Prostate gland (tissue), 2 donors: ENCODE measurements around the gene ARL15. TPM values are rescaled to one million over a fixed set of nuclear protein-coding genes. Genes with fewer than 3 reads are reported as not detected.
A peak's percentile ranks its signal among the peaks of the same experiment; 100 is the strongest.

Experiments used
- DNase-seq: peaks from one replicate; pipeline ENCODE4 v3.0.0-alpha.2; 2019; ENCODE audit warnings: low spot score
- H3K27ac ChIP-seq, 2 donors: fragments of 200-600 bp; sonication (generic); 2 replicates each; pipeline ENCODE4 v1.5.1; 2017 to 2019
- H3K27me3 ChIP-seq: fragments of 200-600 bp; sonication (generic); replicated peaks from 2 replicates; pipeline ENCODE4 v1.5.1; 2019; ENCODE audit not compliant: insufficient read depth
- H3K36me3 ChIP-seq, 2 donors: fragments of 200-600 bp; sonication (generic); 1 replicate in 1 of 2; 2 replicates in 1 of 2; pipeline versions ENCODE4 v1.5.1 to v1.8.1; 2017 to 2019
- H3K4me1 ChIP-seq: fragments of 200-600 bp; sonication (generic); replicated peaks from 2 replicates; pipeline ENCODE4 v1.5.1; 2019
- H3K4me3 ChIP-seq, 2 donors: fragments of 200-600 bp; sonication (generic); 2 replicates each; pipeline ENCODE4 v1.5.1; 2017 to 2019
- H3K9me3 ChIP-seq: fragments of 200-600 bp; sonication (generic); 2 replicates; pipeline ENCODE4 v1.5.1; 2017
- CTCF ChIP-seq, 4 experiments: fragments of 200-600 bp in 2 of 4; fragments of 450-650 bp in 2 of 4; sonication (generic) in 2 of 4; IDR thresholded peaks; 1 replicate in 3 of 4; 2 replicates in 1 of 4; pipeline ENCODE4 v1.5.1; 2016 to 2019; ENCODE audit warnings: antibody characterized with exemption in 4 of 4, mild to moderate bottlenecking in 2 of 4, moderate library complexity in 2 of 4
- POLR2A ChIP-seq: fragments of 450-650 bp; IDR thresholded peaks from one replicate; pipeline ENCODE4 v1.6.1; 2016; ENCODE audit warnings: antibody characterized with exemption, mild to moderate bottlenecking
- POLR2AphosphoS5 ChIP-seq: sonication (generic); formaldehyde crosslinking; IDR thresholded peaks from one replicate; pipeline ENCODE4 v1.6.1; 2017; ENCODE audit warnings: antibody characterized with exemption
- WGBS: methylation state at CpG from one replicate; pipeline ENCODE4 v1.1.5; 2018; 5-methylcytosine and 5-hydroxymethylcytosine counted together
- intact Hi-C: fragments of 100-400 bp; cut with DNase I; formaldehyde crosslinking; loops from one replicate; pipeline ENCODE4 v1.14.2; 2022
- total RNA-seq, 2 donors: library from RNA; depleted of rRNA; stranded (reverse); fragments of >200 nt; gene quantifications; one replicate each; pipeline ENCODE4 v1.1.0, GENCODE V29; 2016

The ARL15 gene
- total RNA-seq, 2 donors from 2014 or later, result 16.1 to 38.4 TPM

GRCh38 chr5:54344653-54345052, 34.3 kb upstream of the ARL15 start:
- Histone ChIP-seq H3K27me3 (no peaks in the 10 kb centered on the region), H3K9me3 (no peaks in the 10 kb centered on the region), H3K4me3 (no peak overlapping the region), H3K36me3 (no peaks in the 10 kb centered on the region), H3K4me1 (no peaks in the 10 kb centered on the region), H3K27ac (no peak overlapping the region)
- DNase-seq, result no peak
- TF ChIP-seq POLR2A, result no peak
- TF ChIP-seq POLR2AphosphoS5, result no peak
- TF ChIP-seq CTCF (IDR thresholded peaks at IDR 0.05), result no peak
- intact Hi-C loops, result no loop called here

GRCh38 chr5:54341971-54342370, 31.6 kb upstream of the ARL15 start:
- H3K4me3 ChIP-seq, result no peak overlapping the region
- H3K36me3 ChIP-seq, result no peaks in the 10 kb centered on the region
- no peak overlapping the region for H3K27ac ChIP-seq
- H3K27me3 ChIP-seq, result no peaks in the 10 kb centered on the region
- WGBS, result 94% methylated on average over 2 of the region's 2 CpGs
- intact Hi-C loops, result no loop called here
- no peaks in the 10 kb centered on the region for H3K4me1 ChIP-seq
- DNase-seq, result no peak
- no peak for TF ChIP-seq POLR2A
- TF ChIP-seq CTCF (IDR thresholded peaks at IDR 0.05), result no peak
- no peak for TF ChIP-seq POLR2AphosphoS5
- no peaks in the 10 kb centered on the region for H3K9me3 ChIP-seq

- DNase-seq, result no peak
- H3K36me3 ChIP-seq, result no peaks in the 10 kb centered on the region
- H3K4me3 ChIP-seq, result no peak overlapping the region
- intact Hi-C loops, result no loop called here
- H3K4me1 ChIP-seq, result no peaks in the 10 kb centered on the region
- no peak overlapping the region for H3K27ac ChIP-seq
- no peaks in the 10 kb centered on the region for H3K9me3 ChIP-seq
- 78% methylated on average over 4 of the region's 4 CpGs for WGBS
- no peak for TF ChIP-seq POLR2A
- no peaks in the 10 kb centered on the region for H3K27me3 ChIP-seq
Measured at GRCh38 chr5:54337523-54337922, 27.1 kb upstream of the ARL15 start.

GRCh38 chr5:54332720-54333119, 22.3 kb upstream of the ARL15 start:
- TF ChIP-seq POLR2AphosphoS5 (no peak), CTCF (IDR thresholded peaks at IDR 0.05) (no peak), POLR2A (no peak)
- no peak overlapping the region for H3K4me3 ChIP-seq
- WGBS, result 47% methylated on average over 1 of the region's 1 CpG
- no peaks in the 10 kb centered on the region for H3K9me3 ChIP-seq
- no peak for DNase-seq
- H3K27me3 ChIP-seq, result no peaks in the 10 kb centered on the region
- H3K27ac ChIP-seq, result no peak overlapping the region
- no peaks in the 10 kb centered on the region for H3K36me3 ChIP-seq
- intact Hi-C loops, result no loop called here
- H3K4me1 ChIP-seq, result no peaks in the 10 kb centered on the region

- H3K36me3 ChIP-seq, result no peaks in the 10 kb centered on the region
- no peaks in the 10 kb centered on the region for H3K4me1 ChIP-seq
- DNase-seq, result no peak
- no peaks in the 10 kb centered on the region for H3K27me3 ChIP-seq
- intact Hi-C loops, result no loop called here
- H3K9me3 ChIP-seq, result no peaks in the 10 kb centered on the region
- H3K4me3 ChIP-seq, result no peak overlapping the region
- WGBS, result 80% methylated on average over 4 of the region's 4 CpGs
- no peak overlapping the region for H3K27ac ChIP-seq
- no peak for TF ChIP-seq POLR2A
- TF ChIP-seq POLR2AphosphoS5, result peak; percentile 56
Measured at GRCh38 chr5:54329731-54330709, 19.6 kb upstream of the ARL15 start.
